Naive thymus-derived CD4-positive, alpha-beta T cell (primary cell): ENCODE measurements around the gene FAM3C. TPM values are rescaled to one million over a fixed set of nuclear protein-coding genes. Genes with fewer than 3 reads are reported as not detected.
"Not testable (repeated sequence)": the region's sequence is repeated elsewhere in the genome, so short reads cannot be mapped to it uniquely, and the experiment has no call there.

Source experiments
- ATAC-seq: fragments of 150-1000 bp; cut with Tn5 transposase; 2 replicates; pipeline ENCODE4 v1.10.0; 2021; ENCODE audit warnings: mild to moderate bottlenecking, moderate library complexity
- CTCF ChIA-PET: fragments of 350-600 bp; sonication (Branson Sonifier 250); formaldehyde crosslinking; loops from one replicate; lab custom pipeline; 2021; ENCODE audit warnings: antibody characterized with exemption; lab: Charles Lee
- POLR2A ChIA-PET: fragments of 350-600 bp; sonication (Branson Sonifier 250); formaldehyde crosslinking; loops from one replicate; lab custom pipeline; 2021; ENCODE audit warnings: antibody characterized with exemption, inconsistent platforms; lab: Charles Lee
- DNase-seq, 9 donors: peaks; one replicate each; pipeline versions ENCODE4 v3.0.0 to v3.0.0-alpha.2; 2020 to 2022; ENCODE audit warnings: mixed read lengths in 1 of 9
- H3K27ac ChIP-seq: one replicate; pipeline ENCODE4 v1.7.0; 2013; ENCODE audit warnings: mild to moderate bottlenecking, low read depth, low read length, moderate library complexity
- H3K27me3 ChIP-seq, 2 donors: one replicate each; pipeline ENCODE4 v1.7.0; 2013; ENCODE audit warnings: low read length in 2 of 2, mild to moderate bottlenecking in 2 of 2, moderate library complexity in 2 of 2; ENCODE audit not compliant: control insufficient read depth in 2 of 2, insufficient read depth in 2 of 2
- H3K36me3 ChIP-seq, 3 experiments: 1 replicate in 2 of 3; 2 replicates in 1 of 3; pipeline ENCODE4 v1.7.0; 2013; ENCODE audit warnings: low read length in 3 of 3, mild to moderate bottlenecking in 3 of 3, moderate library complexity in 1 of 3; ENCODE audit not compliant: insufficient read depth in 3 of 3, control insufficient read depth in 2 of 3
- H3K4me1 ChIP-seq, 2 donors: one replicate each; pipeline ENCODE4 v1.7.0; 2013; ENCODE audit warnings: low read length in 2 of 2, mild to moderate bottlenecking in 2 of 2, moderate library complexity in 1 of 2; ENCODE audit not compliant: control insufficient read depth in 2 of 2, insufficient read depth in 2 of 2
- H3K4me3 ChIP-seq: 2 replicates; pipeline ENCODE4 v1.7.0; 2013; ENCODE audit warnings: mild to moderate bottlenecking, low read length
- H3K9me3 ChIP-seq, 3 experiments: 1 replicate in 2 of 3; 2 replicates in 1 of 3; pipeline ENCODE4 v1.7.0; 2013; ENCODE audit warnings: low read length in 3 of 3; ENCODE audit not compliant: control insufficient read depth in 2 of 3
- H3K27ac Mint-ChIP-seq, 9 donors: one replicate each; pipeline ENCODE4 v1.8.0; 2020 to 2022; ENCODE audit warnings: mixed read lengths in 9 of 9, mild to moderate bottlenecking in 8 of 9, moderate library complexity in 5 of 9, inconsistent platforms in 2 of 9
- H3K27me3 Mint-ChIP-seq, 5 donors: one replicate each; pipeline ENCODE4 v1.8.0; 2021 to 2022; ENCODE audit warnings: mixed read lengths in 5 of 5, mild to moderate bottlenecking in 1 of 5
- H3K36me3 Mint-ChIP-seq, 5 donors: one replicate each; pipeline ENCODE4 v1.8.0; 2020 to 2022; ENCODE audit warnings: mixed read lengths in 5 of 5, mild to moderate bottlenecking in 3 of 5, inconsistent platforms in 1 of 5
- H3K4me1 Mint-ChIP-seq, 7 donors: one replicate each; pipeline ENCODE4 v1.8.0; 2020 to 2022; ENCODE audit warnings: mixed read lengths in 7 of 7, mild to moderate bottlenecking in 3 of 7, inconsistent platforms in 1 of 7
- H3K4me3 Mint-ChIP-seq, 10 donors: one replicate each; pipeline ENCODE4 v1.8.0; 2020 to 2022; ENCODE audit warnings: mild to moderate bottlenecking in 10 of 10, mixed read lengths in 10 of 10, moderate library complexity in 6 of 10, inconsistent platforms in 2 of 10
- H3K9me3 Mint-ChIP-seq, 11 donors: one replicate each; pipeline ENCODE4 v1.8.0; 2020 to 2022; ENCODE audit warnings: mixed read lengths in 11 of 11, mild to moderate bottlenecking in 4 of 11, inconsistent platforms in 1 of 11, moderate library complexity in 1 of 11
- intact Hi-C, 2 donors: fragments of 100-400 bp; cut with micrococcal nuclease; formaldehyde crosslinking; loops; one replicate each; pipeline ENCODE4 v1.15.1; 2023
- polyA plus RNA-seq, 2 donors: library from polyadenylated mRNA; unstranded; fragments of 300-500 nt; fragmentation: Illumina TruSeq; gene quantifications; one replicate each; pipeline ENCODE4 v1.2.3, GENCODE V29; 2021
- total RNA-seq, 6 experiments: library from RNA in 5 of 6; stranded (reverse) in 5 of 6; gene quantifications; 1 replicate in 5 of 6; 2 replicates in 1 of 6; pipeline ENCODE4 v1.2.3 and lab custom pipeline; 2021 to 2026

The FAM3C gene, protein sequence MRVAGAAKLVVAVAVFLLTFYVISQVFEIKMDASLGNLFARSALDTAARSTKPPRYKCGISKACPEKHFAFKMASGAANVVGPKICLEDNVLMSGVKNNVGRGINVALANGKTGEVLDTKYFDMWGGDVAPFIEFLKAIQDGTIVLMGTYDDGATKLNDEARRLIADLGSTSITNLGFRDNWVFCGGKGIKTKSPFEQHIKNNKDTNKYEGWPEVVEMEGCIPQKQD
- total RNA-seq (10 to 100 TPM; 11.1 to 28.4 (median 21.0) TPM), polyA plus RNA-seq (10 to 100 TPM in 1 of 2 donors, 1 to 10 TPM in 1; 9.6 to 10.3 TPM), total RNA-seq (lab: John Stamatoyannopoulos, UW) (8.9 reads per million, percentile 33 among the genes with 10 or more reads in this experiment)

DNA sequence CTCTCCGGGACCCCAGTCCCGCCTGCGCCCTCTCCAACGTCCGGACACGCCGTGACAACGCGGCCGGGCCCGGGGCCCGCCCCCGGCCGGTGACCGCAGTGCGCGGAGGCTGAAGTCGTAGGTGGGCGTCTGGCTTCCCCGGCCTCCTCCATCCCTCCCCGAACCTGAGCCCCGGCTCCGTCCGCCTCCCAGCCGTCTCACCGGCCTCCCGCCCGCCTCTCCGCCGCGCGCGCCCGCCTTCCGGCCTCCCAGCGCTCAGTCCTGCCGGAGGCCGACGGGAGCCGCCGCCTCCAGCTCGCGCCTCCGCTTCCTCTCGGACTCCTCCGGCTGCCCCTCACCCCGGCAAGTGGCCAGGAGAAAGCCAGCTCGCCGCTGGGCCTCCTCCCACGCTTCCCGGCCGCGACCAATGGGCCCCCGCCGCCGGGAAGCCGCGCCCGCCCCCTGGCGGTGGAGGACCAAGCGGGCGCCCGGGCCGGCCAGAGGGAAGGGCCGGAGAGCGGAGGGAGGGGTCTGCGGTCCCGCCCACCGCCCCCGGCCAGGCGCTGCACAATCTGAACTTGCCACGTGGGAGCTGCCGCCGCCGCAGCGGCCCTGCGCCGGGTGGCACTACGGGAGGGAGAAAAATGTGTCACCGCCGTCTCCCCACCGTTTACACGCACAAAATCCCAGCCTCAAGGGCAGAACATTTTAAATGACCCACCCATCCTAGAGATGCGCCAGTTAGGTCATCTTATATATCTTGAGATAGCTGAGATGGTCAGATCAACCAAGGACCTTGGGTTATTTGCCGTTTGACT, at the start of gene FAM3C:
TSS of gene FAM3C (minus strand) at position 348 of the 797 bp plus-strand sequence. CDS start 13,339 bp downstream, outside the sequence.
- no peaks in the 10 kb centered on the region for H3K27me3 ChIP-seq
- peak within 1 kb of the TSS; percentile 82 to 93 (median 88) for H3K4me3 Mint-ChIP-seq
- ATAC-seq = peak; percentile 95

DNA sequence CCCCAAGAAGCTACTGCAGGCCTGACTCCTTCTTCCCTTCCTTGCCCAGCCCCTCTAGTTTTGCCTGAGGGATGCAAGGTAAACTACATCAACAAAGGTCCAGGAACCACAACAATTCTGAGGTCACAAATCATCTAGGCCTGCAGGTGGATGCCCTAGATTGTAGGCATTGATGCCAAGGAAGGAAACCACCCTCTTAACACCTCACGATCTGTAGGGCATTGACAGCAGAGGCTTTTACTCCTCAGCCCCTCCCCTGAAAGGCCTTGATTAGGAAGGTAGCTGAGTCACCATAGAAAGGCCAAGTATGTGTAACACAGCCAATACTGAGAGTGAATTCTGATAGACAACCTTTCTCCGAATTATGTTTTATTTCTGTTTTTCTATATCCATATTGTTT, 46.7 kb upstream of the FAM3C start:
- H3K36me3 Mint-ChIP-seq = peaks cover 0 to 21% (median 7%) of the 10 kb centered on the region in 5 donors
- H3K27ac Mint-ChIP-seq = peak overlapping the region in 2 of 9 donors; percentile 26 to 55
- DNase-seq (no peak), ATAC-seq (peak; percentile 60)
- Histone ChIP-seq H3K27ac (no peak overlapping the region), H3K9me3 (no peaks in the 10 kb centered on the region), H3K4me3 (no peak overlapping the region), H3K4me1 (peaks cover 8 to 19% of the 10 kb centered on the region in 2 donors), H3K36me3 (no peaks in the 10 kb centered on the region), H3K27me3 (no peaks in the 10 kb centered on the region)
- peaks cover 9 to 43% (median 32%) of the 10 kb centered on the region in 7 donors for H3K4me1 Mint-ChIP-seq
- ChIA-PET CTCF (no interaction called here), POLR2A (no interaction called here)
- intact Hi-C loops = no loop called here
- H3K4me3 Mint-ChIP-seq = no peak overlapping the region
- H3K9me3 Mint-ChIP-seq = peaks cover 0 to 21% (median 7%) of the 10 kb centered on the region in 11 donors
- H3K27me3 Mint-ChIP-seq = no peaks in the 10 kb centered on the region

More for the DNA sequence above, at the start of gene FAM3C:
- H3K4me3 ChIP-seq = peak within 1 kb of the TSS; percentile 72
- H3K9me3 ChIP-seq = no peaks in the 10 kb centered on the region
- intact Hi-C loops = loop anchor here (1.0 to 10.0 kb wide), 11 partner anchors 11 to 445 kb away; partner anchors contain the start of genes ING3 (in 2 of the 2) and CPED1 (in 1 of the 2)
- Mint-ChIP-seq H3K27ac (peak within 1 kb of the TSS; percentile 36 to 92 (median 84)), H3K27me3 (no peaks in the 10 kb centered on the region), H3K4me1 (peaks cover 14 to 44% (median 34%) of the 10 kb centered on the region in 7 donors), H3K9me3 (peaks cover 0 to 3% (median 0%) of the 10 kb centered on the region in 11 donors), H3K36me3 (peaks cover 0 to 14% (median 10%) of the 10 kb centered on the region in 5 donors)
- H3K4me1 ChIP-seq = peaks cover 0 to 3% of the 10 kb centered on the region in 2 donors
- no peaks in the 10 kb centered on the region for H3K36me3 ChIP-seq
- ChIA-PET POLR2A (interaction anchor here (0.6 to 2.3 kb wide), 6 partner anchors 9 to 42 kb away, joined by 3 to 11 read pairs (median 4); no protein-coding TSS in a partner anchor), CTCF (interaction anchor here (0.7 to 4.7 kb wide), 10 partner anchors 10 to 147 kb away, joined by 3 to 32 read pairs (median 4); no protein-coding TSS in a partner anchor)
- peak; percentile 51 to 98 (median 65) for DNase-seq
- H3K27ac ChIP-seq = peak within 1 kb of the TSS; percentile 78

DNA sequence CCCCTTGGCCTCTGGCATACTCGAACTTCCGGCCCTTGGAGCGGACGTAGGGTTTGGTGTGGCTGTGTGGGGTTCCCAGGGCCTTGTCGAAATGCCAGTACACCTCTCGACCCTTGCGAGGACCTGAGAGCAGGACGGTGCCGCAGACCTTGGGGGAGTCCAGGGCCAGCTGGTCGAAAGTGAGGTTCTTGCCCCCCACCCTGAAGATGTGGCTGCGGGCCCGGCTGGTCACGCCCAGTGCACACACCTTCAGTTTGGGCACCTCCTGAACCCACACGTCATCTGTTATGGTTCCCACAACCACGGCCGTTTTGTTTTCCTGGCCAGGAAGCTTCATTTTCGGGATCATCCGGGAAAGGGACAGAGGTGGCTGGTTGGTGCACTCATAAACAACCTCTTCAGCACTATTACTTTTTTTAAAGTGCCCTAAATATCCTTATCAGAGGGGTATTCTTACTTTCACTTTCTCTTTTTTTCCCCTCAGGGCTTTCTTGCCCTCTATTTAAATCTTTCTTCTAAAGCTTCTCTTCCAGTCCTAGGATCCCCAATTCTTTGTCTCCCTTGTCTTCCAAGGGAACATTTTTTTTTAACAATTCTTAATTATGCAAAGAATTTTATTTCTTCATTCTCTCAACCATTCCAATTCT, 44.9 kb upstream of the FAM3C start:
- Histone ChIP-seq H3K27ac (no peak overlapping the region), H3K4me3 (no peak overlapping the region), H3K9me3 (no peaks in the 10 kb centered on the region), H3K36me3 (no peaks in the 10 kb centered on the region), H3K4me1 (peaks cover 20 to 29% of the 10 kb centered on the region in 2 donors), H3K27me3 (no peaks in the 10 kb centered on the region)
- peaks cover 10 to 53% (median 40%) of the 10 kb centered on the region in 7 donors for H3K4me1 Mint-ChIP-seq
- DNase-seq = no peak
- H3K9me3 Mint-ChIP-seq = peaks cover 0 to 21% (median 7%) of the 10 kb centered on the region in 11 donors
- peak overlapping the region in 9 of 10 donors; percentile 11 to 64 (median 46) for H3K4me3 Mint-ChIP-seq
- POLR2A ChIA-PET = interaction anchor here (0.6 to 1.4 kb wide), 3 partner anchors 10 to 52 kb away, joined by 3 to 4 read pairs (median 3); no protein-coding TSS in a partner anchor
- H3K36me3 Mint-ChIP-seq = peaks cover 0 to 21% (median 7%) of the 10 kb centered on the region in 5 donors
- ATAC-seq = no peak
- intact Hi-C loops = no loop called here
- peak overlapping the region; percentile 60 to 91 (median 78) for H3K27ac Mint-ChIP-seq
- CTCF ChIA-PET = interaction anchor here (0.7 to 1.0 kb wide), 2 partner anchors 45 to 74 kb away, joined by 3 read pairs; partner anchors contain the start of gene FAM3C
- no peaks in the 10 kb centered on the region for H3K27me3 Mint-ChIP-seq

DNA sequence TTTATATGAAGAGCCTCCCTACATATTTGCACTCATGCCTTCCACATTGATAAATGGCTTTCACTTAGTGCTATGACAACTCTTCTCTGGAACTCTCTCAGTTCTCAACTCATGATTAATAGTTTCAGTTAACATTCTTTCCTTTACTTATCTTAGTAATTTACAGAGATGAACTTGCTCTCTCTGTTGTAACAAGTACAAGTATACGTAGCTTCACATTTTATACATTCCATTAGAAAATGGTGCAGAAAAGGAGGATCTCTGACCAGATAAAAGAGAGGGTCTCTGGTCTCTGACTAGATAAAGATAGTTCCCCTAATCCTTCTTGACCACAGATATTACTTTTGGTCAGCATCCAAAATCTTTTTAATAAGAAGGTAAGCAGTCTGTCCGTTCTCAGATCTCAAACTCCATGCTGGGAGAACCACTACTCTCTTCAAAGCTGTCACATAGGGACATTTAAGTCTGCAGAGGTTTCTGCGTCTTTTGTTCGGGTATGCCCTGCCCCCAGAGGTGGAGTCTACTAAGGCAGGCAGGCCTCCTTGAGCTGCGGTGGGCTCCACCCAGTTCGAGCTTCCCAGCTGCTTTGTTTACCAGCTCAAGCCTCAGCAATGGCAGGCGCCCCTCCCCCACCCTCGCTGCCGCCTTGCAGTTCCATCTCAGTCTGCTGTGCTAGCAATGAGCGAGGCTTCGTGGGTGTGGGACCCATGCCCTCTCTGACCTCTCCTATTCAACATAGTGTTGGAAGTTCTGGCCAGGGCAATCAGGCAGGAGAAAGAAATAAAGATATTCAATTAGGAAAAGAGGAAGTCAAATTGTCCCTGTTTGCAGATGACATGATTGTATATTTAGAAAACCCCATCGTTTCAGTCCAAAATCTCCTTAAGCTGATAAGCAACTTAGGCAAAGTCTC, 42.2 kb upstream of the FAM3C start:
- peak; percentile 68 for ATAC-seq
- not testable (repeated sequence) for H3K36me3 ChIP-seq, H3K27me3 Mint-ChIP-seq, H3K27me3 ChIP-seq, H3K9me3 ChIP-seq
- Mint-ChIP-seq H3K36me3 (peaks cover 0 to 21% (median 7%) of the 10 kb centered on the region in 5 donors), H3K4me3 (peak overlapping the region; percentile 74 to 88 (median 80)), H3K4me1 (peaks cover 10 to 53% (median 40%) of the 10 kb centered on the region in 7 donors), H3K27ac (peak overlapping the region; percentile 91 to 98 (median 96)), H3K9me3 (peaks cover 0 to 21% (median 7%) of the 10 kb centered on the region in 11 donors)
- peak overlapping the region; percentile 46 for H3K27ac ChIP-seq
- intact Hi-C loops = loop anchor here (1.0 to 5.0 kb wide), 11 partner anchors 12 to 488 kb away; partner anchors contain the start of genes FAM3C (in 1 of the 2) and ING3 (in 1 of the 2)
- POLR2A ChIA-PET = interaction anchor here (0.7 to 1.6 kb wide), 7 partner anchors 8 to 367 kb away, joined by 3 to 11 read pairs (median 3); partner anchors contain the start of gene FAM3C
- peak overlapping the region; percentile 50 for H3K4me3 ChIP-seq
- H3K4me1 ChIP-seq = peaks cover 20 to 29% of the 10 kb centered on the region in 2 donors
- CTCF ChIA-PET = interaction anchor here (0.7 to 3.6 kb wide), 11 partner anchors 8 to 107 kb away, joined by 3 to 26 read pairs (median 3); partner anchors contain the start of gene FAM3C
- peak; percentile 47 to 90 (median 85) for DNase-seq

DNA sequence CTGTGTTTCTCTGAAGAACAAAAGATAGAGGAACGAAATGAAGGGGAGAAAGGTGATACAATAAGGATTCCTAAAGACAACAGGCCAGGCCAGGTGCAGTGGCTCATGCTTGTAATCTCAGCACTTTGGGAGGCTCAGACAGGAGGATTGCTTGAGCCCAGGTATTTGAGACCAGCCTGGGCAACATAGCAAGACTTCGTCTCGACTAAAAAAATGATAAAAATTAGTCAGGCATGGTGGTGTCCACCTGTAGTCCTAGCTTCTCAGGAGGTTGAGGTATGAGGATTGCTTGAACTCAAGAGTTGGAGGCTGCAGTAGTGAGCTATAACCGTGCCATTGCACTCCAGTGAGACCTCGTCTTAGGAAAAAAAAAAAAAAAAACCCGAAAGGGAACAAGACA, 41.4 kb upstream of the FAM3C start:
- peak overlapping the region in 8 of 9 donors; percentile 79 to 98 (median 95) for H3K27ac Mint-ChIP-seq
- intact Hi-C loops = loop anchor here in 1 of 2 donors (5.0 kb wide), 2 partner anchors 45 to 440 kb away; no protein-coding TSS in a partner anchor
- ChIA-PET POLR2A (interaction anchor here (0.7 to 1.6 kb wide), 6 partner anchors 10 to 366 kb away, joined by 3 to 11 read pairs (median 3); partner anchors contain the start of gene FAM3C), CTCF (interaction anchor here (0.7 to 3.6 kb wide), 7 partner anchors 8 to 108 kb away, joined by 3 to 26 read pairs (median 4); partner anchors contain the start of gene FAM3C)
- H3K9me3 ChIP-seq = no peaks in the 10 kb centered on the region
- no peaks in the 10 kb centered on the region for H3K27me3 ChIP-seq
- H3K4me3 Mint-ChIP-seq = peak overlapping the region in 3 of 10 donors; percentile 79 to 85 (median 82)
- H3K36me3 ChIP-seq = no peaks in the 10 kb centered on the region
- DNase-seq (no peak), ATAC-seq (no peak)
- H3K36me3 Mint-ChIP-seq = peaks cover 0 to 21% (median 7%) of the 10 kb centered on the region in 5 donors
- H3K9me3 Mint-ChIP-seq = peaks cover 0 to 21% (median 7%) of the 10 kb centered on the region in 11 donors
- peak overlapping the region; percentile 46 for H3K27ac ChIP-seq
- H3K4me1 ChIP-seq = peaks cover 20 to 24% of the 10 kb centered on the region in 2 donors
- peaks cover 12 to 53% (median 42%) of the 10 kb centered on the region in 7 donors for H3K4me1 Mint-ChIP-seq
- no peaks in the 10 kb centered on the region for H3K27me3 Mint-ChIP-seq
- H3K4me3 ChIP-seq = peak overlapping the region; percentile 50
